ENCODE data around the gene ASAP2.

The ASAP2 gene

GRCh38 chr2:9276901-9277451 lies 70.4 kb downstream of the ASAP2 start:
- DNase-seq (ENCODE audit: low read depth), result no peak

GRCh38 chr2:9278439-9278838 lies 71.8 kb downstream of the ASAP2 start:
- no peak for DNase-seq (ENCODE audit: low read depth)

GRCh38 chr2:9279426-9279825 lies 72.8 kb downstream of the ASAP2 start:
- DNase-seq (ENCODE audit: low read depth), result no peak

DNA sequence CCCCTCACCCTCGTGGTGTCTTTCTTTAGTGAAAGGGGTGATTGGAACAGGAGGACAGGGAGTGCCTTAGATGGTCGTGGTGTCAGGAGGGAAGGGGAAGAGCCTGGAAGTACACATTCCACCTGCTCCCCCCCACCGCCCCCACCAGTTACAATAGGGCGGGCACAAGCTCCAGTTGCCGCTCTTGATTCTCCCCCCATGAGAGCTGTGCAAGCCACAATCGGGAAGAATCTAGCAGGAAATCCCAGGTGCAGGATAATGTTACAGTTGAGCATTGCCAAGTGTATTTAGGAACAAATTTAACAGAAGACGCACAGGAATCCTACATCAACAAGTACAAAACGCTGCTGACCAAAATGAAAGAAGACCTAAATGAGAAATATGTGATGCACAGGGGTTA lies 73.6 kb downstream of the ASAP2 start:
- no peak for DNase-seq (ENCODE audit: low read depth)

DNA sequence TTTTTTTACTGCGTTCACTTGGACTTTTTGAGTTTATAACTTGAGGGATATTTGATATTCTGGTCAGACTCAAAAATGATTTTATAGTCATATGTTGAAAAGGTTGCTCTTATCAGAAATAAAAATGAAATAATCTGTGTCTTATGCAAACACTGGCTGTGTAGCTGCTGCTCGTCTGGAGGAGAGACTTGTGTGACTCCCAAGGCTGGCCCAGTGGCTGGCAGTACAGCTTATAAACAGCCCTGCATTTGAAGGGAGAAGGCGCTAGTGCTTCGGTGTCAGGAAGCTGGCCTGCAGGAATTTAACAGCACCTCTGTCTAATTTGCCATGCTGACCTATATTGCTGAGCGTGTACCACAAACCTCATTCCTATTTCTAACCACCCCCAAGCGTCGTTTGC lies 74.5 kb downstream of the ASAP2 start:
- no peak for DNase-seq (ENCODE audit: low read depth)

GRCh38 chr2:9282128-9283112 lies 75.8 kb downstream of the ASAP2 start:
- no peak for DNase-seq (ENCODE audit: low read depth)

DNA sequence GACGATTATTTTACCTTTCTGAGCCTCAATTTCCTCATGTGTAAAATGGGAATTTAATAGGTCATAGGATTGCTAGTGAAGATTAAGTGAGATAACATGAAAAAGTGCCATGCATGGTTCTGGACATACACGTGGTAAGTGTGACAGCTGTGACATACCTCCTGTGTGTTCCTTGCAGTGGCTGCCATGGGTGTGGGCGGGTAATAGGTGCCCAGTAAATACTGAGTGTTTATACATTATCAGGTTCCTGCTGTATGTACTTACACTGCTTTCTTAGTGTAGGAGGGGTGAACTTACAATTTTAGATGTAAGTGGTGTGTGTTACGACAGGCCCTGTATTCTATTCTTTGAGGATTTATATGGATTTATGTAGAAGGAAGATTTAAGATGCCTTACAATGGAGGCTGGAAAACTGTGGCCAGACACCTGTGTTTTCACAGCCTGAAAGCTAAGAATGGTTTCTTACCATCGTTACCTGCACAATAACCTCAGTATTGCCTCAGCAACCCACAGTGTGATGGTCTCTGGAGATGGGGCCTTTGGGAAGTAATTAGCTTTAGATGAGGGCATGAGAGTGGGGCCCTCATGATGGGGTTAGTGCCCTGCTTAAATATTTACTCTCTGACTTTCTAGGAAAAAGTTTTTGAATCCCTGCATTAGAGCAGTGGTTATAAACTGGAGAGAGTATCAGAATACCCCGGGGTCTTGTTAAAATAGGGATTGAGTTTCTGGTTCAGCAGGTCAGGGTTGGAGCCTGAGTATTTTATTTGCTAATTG lies 78.1 kb downstream of the ASAP2 start:
- DNase-seq (ENCODE audit: low read depth), result no peak

DNA sequence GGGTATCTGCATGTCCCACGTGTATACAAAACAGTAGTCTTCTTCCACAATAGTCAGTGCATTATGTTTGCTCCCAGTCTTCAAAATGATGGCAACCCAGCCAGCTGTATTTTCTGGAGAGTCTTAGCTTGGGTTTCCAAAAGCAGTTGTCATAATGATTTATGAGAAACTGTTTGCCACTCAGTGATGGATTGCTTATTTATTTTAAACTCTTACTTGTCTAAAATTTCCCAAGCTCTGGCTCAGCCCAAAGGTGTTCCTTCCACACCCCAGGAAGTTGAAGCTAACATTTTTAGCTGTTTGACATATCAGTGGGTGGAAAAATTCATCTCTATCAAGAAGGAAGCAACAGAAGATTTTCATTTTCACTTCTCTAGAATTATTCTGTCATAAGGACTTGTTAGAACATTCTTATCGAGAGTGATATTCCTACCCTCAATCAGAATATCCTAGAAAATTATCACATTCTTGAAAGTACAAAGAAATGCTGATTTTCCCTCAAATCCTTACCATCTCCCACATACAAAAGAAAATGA lies 78.8 kb downstream of the ASAP2 start:
- DNase-seq (ENCODE audit: low read depth), result no peak

- no peak for DNase-seq (ENCODE audit: low read depth)
Measured at GRCh38 chr2:9285921-9286320, 79.3 kb downstream of the ASAP2 start.

DNA sequence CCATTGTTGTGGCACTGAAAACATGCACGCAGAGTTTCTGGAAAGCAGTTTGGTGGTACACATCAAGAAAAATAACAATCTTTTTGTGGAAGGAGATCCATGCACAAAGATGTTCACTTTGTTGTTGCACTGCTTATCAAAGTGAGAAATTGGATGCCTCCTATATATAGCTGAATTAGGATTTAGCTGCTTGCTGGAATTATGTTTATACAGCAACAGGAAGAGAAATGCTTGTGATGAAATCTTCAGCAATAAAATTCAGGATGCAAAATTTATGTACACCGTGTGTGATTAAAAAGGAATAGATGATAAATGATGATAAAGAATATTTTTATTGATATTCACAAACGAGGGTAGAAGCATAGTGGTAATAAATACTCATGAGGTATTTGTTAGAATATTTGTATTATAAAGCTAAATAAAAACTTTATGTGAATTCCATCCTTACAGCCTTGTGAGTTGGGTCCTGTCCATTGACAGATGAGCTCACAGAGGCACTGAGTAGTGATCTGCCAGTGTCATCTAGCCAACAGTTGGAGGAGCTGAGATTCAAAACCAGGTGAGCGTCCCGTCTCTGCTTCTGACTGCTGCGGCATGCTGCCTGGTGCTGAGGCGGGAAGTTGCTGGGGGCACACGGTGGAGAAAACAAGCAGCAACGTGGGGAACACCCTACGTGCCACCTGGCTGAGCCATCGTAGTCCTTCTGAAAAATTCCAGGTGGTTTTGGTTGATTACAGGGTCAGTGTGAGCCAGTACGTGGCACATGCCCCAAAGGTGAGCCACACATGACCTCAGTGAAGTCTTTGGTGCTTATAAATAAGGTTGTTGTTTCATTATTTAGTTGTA lies 80.2 kb downstream of the ASAP2 start:
- no peak for DNase-seq (ENCODE audit: low read depth)

- no peak for DNase-seq (ENCODE audit: low read depth)
Measured at GRCh38 chr2:9287400-9288045, 80.9 kb downstream of the ASAP2 start.

GRCh38 chr2:9288233-9288632 lies 81.6 kb downstream of the ASAP2 start:
- no peak for DNase-seq (ENCODE audit: low read depth)

DNA sequence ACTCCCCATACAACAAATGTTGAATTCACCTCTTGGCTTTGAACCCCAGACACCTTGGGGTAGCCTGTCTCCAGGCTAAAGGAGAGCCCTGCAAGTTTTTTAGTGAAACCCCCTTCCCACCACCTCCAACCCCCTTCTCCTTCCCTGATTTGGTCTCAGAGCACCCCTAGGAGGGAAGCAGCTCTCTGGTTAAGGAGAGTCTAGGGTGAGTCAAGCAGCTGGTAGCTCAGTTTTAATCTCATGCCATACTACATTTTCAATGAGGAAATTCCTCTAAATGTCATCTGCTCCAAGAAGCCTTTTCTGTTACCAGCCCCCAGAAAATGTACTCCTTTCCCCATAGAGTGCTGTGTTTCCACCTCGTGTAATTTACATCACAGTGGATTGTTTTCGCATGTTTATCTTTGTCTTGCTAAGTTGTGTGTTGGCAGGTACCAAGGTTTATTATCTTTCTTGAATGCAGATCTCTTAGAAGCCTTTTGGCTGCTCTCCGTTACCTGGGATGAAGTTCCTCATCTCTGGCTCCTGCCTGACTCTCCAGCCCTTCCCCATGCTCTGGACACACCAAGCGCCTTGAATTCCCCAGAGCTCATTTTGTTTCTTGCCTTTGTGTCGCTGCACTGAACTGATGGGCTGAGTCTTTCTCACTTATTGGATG lies 82.2 kb downstream of the ASAP2 start:
- DNase-seq (ENCODE audit: low read depth), result no peak

- DNase-seq (ENCODE audit: low read depth), result no peak
Measured at GRCh38 chr2:9291331-9291730, 84.7 kb downstream of the ASAP2 start.

GRCh38 chr2:9291866-9292265 lies 85.3 kb downstream of the ASAP2 start:
- no peak for DNase-seq (ENCODE audit: low read depth)

DNA sequence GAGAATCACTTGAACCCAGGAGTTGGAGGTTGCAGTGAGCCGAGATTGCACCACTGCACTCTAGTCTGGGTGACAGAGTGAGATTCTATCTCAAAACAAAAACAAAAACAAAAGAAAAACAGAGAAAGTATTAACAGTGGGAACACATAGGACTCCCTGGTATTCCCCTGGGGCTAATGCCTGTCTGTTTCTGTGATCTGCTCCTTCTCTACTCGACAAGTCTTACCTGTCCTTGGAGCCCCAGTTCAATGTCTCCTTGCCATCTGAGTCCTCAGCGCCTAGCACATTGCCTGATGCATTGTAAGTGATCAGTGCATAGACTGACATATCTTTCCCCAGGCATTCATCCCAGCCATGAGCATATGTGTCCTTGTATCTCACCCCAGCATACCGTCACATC lies 85.8 kb downstream of the ASAP2 start:
- no peak for DNase-seq (ENCODE audit: low read depth)

- no peak for DNase-seq (ENCODE audit: low read depth)
Measured at GRCh38 chr2:9294764-9295163, 88.2 kb downstream of the ASAP2 start.

GRCh38 chr2:9296559-9296958 lies 89.9 kb downstream of the ASAP2 start:
- no peak for DNase-seq (ENCODE audit: low read depth)

DNA sequence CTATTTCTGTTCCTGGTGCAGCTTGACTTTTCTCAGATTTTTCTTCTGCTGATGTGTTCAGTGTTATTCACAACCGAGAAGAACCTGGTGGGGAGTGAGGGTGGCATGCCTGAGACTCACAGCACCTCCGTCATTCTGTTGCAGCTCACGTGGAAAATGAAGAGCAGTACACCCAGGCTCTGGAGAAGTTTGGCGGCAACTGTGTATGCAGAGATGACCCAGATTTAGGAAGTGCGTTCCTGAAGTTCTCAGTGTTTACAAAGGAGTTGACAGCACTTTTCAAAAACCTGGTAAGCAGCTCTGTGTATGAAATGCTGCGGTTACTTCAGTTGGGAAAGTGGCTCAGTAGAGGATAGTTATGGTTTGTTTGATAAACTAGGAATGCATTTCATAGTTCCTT lies 90.5 kb downstream of the ASAP2 start:
- DNase-seq (ENCODE audit: low read depth), result no peak

DNA sequence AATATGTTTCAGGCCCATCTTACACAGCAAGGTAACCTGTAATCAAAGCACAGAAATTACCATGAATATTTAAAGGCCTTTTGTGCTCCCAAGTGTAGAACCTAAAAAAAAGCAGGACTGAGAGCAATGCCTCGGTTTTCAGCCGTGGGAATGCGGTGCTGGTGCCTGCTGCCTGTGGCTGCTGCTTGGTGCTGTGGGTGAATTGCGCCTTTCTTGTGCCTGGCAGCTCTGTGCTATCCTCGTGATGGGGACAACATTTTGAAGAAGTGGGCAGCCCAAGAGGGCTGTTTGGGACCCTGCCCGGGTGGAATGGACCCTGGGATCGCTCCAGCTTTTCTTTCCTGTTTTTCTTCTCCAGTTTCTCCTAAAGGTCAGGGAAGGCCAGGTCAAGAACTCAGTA lies 91.2 kb downstream of the ASAP2 start:
- no peak for DNase-seq (ENCODE audit: low read depth)

- DNase-seq (ENCODE audit: low read depth), result no peak
Measured at GRCh38 chr2:9298583-9298982, 92.0 kb downstream of the ASAP2 start.

Data from stimulated activated CD8-positive, alpha-beta memory T cell treated with anti-CD3 and anti-CD28 coated beads, Interleukin-15, amount 100 ng/mL, for 1 hour (primary cell).